GM21367 (cell line): ENCODE data around the gene KRT85.

Experiments used
- ATAC-seq: cut with Tn5 transposase; IDR thresholded peaks from one replicate; pipeline ENCODE4 v1.9.1; 2021; ENCODE audit not compliant: unreplicated experiment

KRT85 gene

GRCh38 chr12:52395761-52396434 is 28.6 kb upstream of the KRT85 start:
- no peak for ATAC-seq

GRCh38 chr12:52394836-52395405 is 27.6 kb upstream of the KRT85 start:
- no peak for ATAC-seq

GRCh38 chr12:52392465-52393007 is 25.3 kb upstream of the KRT85 start:
- ATAC-seq = no peak

GRCh38 chr12:52391618-52392002 is 24.3 kb upstream of the KRT85 start:
- ATAC-seq = no peak

DNA sequence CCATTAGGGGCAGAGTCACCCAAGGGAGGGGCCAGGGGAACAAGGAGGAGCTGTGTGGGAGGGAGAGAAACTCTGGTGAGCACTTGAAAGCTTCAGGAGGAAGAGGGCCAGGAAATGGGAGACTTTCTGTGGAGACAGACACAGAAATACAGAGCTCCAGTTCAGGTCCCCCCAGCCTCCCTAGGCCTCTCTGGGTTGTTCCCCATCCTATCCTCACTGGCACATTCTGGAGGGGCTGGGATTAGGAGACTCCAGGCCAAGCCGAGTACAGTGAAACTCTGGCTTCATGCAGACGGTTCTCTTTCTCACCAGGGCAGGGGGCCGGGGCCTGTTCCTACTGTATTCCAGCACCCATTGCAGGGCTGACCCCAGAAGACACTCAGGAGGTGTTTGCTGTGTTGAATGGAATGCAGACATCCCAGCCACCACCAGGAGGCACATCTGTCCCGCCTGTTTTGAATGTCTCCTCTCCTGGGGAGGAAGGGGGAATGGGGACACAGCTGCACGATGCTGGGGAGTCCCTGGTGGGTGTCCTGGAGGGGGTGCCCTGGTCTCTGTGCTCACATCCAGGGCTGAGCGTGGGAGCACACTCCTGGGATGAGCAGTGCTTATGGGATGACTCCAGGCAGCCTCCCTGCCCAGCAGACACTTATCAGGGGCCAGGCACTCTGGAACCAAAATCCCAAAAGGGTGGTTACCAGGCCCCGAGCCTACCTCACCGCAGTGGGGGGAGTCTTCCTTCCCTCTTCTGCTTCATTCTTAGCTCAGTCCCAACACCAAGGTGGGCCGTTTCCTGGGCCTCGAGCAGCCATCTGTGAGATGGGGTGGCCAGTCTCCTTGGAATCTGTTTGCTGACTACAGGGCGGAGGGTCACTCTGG is 23.7 kb upstream of the KRT85 start:
- ATAC-seq = no peak

DNA sequence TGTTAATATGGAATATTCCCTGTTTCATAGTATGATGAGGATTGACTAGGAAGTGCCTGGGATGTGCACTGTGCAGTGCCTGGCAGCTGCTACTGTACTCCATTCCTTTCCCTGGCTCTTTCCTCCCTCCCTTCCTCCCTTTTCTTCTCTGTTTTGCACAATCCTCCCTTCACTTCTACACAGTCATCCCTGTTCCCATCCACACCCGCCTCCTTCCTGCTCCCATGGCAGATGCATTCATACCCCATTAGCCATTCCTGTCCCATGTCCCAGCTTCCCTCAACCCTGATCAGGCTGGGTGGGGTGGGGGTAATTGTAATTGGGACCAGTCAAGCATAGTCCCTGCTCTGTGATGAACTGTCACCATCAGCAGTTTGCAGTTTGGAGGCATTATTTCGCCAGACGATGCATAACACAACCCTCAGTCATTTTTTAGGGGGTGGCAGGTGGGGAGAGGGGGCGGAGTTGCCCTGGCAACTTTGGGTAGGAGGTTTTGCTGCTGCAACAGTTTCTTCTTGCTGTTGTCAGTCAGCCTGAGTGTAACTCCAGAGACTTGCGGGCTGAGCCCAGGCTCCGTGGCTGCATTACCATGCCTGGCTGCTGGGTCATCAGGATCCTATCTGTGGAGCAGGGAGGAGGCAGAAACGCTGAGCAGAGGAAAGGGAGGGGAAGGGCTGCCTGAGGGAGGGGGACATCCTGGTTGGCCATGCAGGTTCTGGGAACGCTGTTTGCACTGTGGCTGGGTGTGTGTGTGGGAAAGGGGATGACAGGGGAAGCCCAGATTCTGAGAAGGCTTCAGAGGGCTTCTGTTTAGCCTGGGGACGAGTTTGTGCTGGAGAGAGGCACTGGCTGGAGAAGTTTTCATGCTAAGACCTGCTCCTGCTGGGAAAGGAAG is 22.3 kb upstream of the KRT85 start:
- no peak for ATAC-seq

GRCh38 chr12:52387859-52388258 is 20.6 kb upstream of the KRT85 start:
- no peak for ATAC-seq

- no peak for ATAC-seq
Observed at GRCh38 chr12:52385226-52385702, 18.0 kb upstream of the KRT85 start, which contains the start of gene KRT84. TSS of gene KRT84 (minus strand) at chr12:52385652. CDS start at chr12:52385585, 67 bp downstream.

DNA sequence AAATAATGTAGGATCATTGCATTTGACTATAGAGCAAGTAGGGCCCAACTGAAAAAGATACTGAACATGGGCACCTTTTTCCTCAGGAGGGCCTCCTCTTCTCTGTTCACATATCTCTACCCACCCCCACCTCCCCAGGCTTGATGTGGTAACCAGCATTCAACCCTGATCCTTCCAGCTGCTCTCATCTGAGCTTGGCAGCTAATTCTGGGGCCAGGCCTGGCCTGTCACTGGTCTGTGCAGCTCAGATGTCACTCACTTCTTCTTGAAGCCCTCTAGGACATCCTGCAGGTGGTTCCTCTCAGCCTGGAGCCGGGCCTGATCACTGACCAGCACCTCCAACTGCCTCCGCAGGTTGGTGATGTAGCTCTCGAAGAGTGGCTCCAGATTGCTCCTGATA is 16.1 kb upstream of the KRT85 start:
- no peak for ATAC-seq

GRCh38 chr12:52382854-52383253 is 15.6 kb upstream of the KRT85 start:
- no peak for ATAC-seq

DNA sequence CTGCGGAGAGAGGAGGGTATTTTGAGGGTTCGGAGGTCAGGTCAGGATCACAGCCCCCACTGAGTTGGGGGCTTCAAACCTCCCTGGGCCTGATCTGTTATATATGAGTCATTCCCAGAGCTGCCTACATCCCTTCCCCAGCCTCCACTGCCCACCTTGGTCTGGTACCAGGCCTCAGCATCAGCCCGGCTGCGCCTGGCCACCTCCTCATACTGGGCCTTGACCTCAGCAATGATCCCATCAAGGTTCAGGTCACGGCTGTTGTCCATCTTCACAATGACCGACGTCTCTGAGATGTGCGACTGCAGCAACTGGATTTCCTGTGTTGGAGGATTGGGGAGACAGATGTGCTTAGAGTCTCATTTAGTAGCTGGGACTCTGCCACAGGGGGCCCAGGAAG is 13.9 kb upstream of the KRT85 start:
- no peak for ATAC-seq

DNA sequence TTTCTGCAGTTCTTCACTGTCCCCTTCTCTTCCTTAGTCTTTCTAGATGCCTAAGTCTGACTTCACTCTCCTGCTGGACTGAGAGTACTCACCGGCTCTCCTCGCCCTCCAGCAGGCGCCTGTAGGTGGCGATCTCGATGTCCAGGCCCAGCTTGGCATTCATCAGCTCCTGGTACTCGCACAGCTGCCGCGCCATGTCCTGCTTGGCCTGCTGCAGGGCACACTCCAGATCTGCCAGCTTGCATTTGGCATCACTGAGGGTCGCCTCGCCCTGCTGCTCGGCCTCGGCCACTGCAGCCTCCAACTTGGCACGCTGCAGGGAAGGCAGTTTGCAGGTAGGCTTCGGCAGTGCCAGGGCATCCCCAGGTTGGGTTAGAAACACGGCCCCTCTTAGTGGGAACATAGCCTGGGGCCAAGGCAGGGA is 13.0 kb upstream of the KRT85 start:
- ATAC-seq = no peak

- ATAC-seq = no peak
Observed at GRCh38 chr12:52379536-52379935, 12.3 kb upstream of the KRT85 start.

- ATAC-seq = no peak
Observed at GRCh38 chr12:52378091-52378490, 10.8 kb upstream of the KRT85 start.

DNA sequence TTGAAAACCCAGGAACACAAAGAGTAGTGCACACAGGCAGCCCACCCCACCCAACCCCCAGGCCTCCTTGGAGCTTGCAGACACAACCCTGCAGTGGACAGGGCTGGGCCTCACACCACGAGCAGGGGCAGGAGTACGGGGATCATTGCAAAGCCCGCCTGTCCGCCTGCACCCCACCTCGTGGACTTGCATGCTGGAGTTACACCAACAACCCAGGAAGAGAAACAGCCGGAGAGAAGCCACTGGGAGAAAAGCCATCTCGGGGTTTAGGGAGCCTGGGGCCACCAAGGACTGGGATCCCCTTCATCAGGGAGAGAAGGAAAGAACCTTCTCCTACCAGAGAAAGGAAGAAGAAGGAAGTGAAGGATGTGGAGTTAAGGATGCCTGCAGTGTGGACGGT is 10.0 kb upstream of the KRT85 start:
- no peak for ATAC-seq

DNA sequence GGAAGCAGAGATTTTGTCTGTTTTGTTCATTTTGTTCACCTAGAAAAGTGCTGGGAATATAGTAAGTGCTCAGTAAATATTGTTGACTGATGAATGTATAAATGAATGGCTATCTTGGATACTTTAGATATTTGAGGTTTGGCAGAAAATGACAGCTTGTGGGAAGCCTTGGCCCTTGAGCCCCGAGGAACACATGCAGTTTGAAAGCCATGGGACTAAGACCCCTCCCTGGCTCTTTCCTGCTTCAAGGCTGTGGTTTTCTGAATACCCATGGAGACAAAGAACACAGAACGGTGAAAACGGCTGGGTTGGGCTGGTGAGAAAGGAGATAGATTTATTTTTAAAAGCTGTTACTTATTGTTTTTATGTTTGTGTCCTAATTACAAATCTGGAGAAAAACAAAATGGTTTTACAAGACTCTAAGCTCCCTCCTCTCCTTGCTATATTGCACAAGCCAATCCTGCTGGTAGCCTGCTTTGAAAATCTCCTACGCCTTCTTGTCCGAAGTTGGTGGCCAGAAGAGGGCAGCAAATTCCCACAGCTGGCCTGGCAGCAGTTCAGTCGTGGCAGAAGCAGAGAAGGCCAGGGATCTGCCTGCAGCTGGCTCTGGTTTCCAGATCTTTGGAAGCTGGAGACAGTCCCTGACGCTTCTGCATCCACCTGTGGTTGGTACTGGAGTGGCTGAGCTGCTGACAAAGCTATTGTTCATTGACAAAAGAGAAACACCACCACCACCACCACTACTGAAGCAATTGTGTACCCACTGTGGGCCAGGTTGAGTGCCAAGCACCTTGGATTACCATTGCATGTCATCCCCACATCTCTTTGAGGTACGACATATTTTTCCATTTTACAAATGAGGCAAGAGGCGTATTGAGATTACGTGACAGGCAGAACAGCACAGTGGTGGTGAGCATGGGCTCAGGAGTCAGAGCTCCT is 5.2 kb upstream of the KRT85 start:
- no peak for ATAC-seq

DNA sequence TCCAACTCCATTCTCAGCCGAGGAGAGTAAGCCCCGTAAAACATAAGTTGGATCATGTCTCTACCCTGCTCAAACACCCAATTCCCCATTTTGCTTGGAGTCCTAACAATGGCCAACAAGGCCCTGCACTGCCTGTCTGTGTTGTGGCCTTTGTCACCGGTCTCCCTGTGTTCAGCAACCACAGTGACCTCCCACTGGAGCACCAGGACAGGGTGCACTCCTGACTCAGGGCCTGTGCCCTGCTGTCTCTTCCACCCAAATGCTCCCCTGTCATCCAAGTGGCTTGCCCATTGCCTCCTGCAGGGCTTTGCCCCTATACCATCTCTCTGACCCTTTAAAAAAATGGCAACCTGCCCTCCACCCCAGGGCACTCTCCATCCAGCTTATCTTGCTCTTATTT is 4.4 kb upstream of the KRT85 start:
- no peak for ATAC-seq

- ATAC-seq = no peak
Observed at GRCh38 chr12:52370926-52371608, 3.8 kb upstream of the KRT85 start.

GRCh38 chr12:52369809-52370208 is 2.5 kb upstream of the KRT85 start:
- ATAC-seq = no peak
